ACC112 (cell line): ENCODE results near the gene ALPL.

ENCODE experiments used
- H2AFZ ChIP-seq: fragments of 200-600 bp; sonication (generic); one replicate; pipeline ENCODE4 v1.6.0; 2017; ENCODE audit warnings: antibody characterized with exemption, low read length; ENCODE audit not compliant: unreplicated experiment
- H3K27ac ChIP-seq: fragments of 200-600 bp; sonication (generic); 2 replicates; pipeline ENCODE4 v1.5.1; 2014; ENCODE audit warnings: low read depth, mild to moderate bottlenecking, antibody characterized with exemption, low read length, moderate library complexity
- H3K27me3 ChIP-seq: fragments of 200-600 bp; sonication (generic); 2 replicates; pipeline ENCODE4 v1.6.1; 2014; ENCODE audit warnings: mild to moderate bottlenecking, antibody characterized with exemption, low read length, moderate library complexity, mixed read lengths; ENCODE audit not compliant: insufficient read depth
- H3K36me3 ChIP-seq: fragments of 200-600 bp; sonication (generic); 2 replicates; pipeline ENCODE4 v1.6.1; 2016; ENCODE audit warnings: mild to moderate bottlenecking, antibody characterized with exemption, low read length, moderate library complexity, mixed read lengths; ENCODE audit not compliant: insufficient read depth
- H3K4me1 ChIP-seq: fragments of 200-600 bp; sonication (generic); one replicate; pipeline ENCODE4 v1.6.1; 2016; ENCODE audit warnings: low read length, mixed read lengths; ENCODE audit not compliant: insufficient read depth, unreplicated experiment, control insufficient read depth
- H3K4me3 ChIP-seq: fragments of 200-600 bp; sonication (generic); 2 replicates; pipeline ENCODE4 v1.5.1; 2014; ENCODE audit warnings: mild to moderate bottlenecking, low read depth, low read length
- H3K79me2 ChIP-seq: fragments of 200-600 bp; sonication (generic); one replicate; pipeline ENCODE4 v1.6.0; 2016; ENCODE audit warnings: low read length; ENCODE audit not compliant: control insufficient read depth, unreplicated experiment, insufficient read depth

ALPL gene

GRCh38 chr1:21570528-21570875 lies 61.3 kb downstream of the ALPL start:
- Histone ChIP-seq H3K79me2 (no peaks in the 10 kb centered on the region), H3K4me1 (peaks cover 31% of the 10 kb centered on the region), H3K36me3 (no peaks in the 10 kb centered on the region), H3K27ac (no peak overlapping the region), H3K27me3 (no peaks in the 10 kb centered on the region), H3K4me3 (no peak overlapping the region), H2AFZ (no peak overlapping the region)

GRCh38 chr1:21570885-21571284 lies 61.7 kb downstream of the ALPL start:
- H3K27me3 ChIP-seq: no peaks in the 10 kb centered on the region
- H3K4me1 ChIP-seq: peaks cover 31% of the 10 kb centered on the region
- H3K36me3 ChIP-seq: no peaks in the 10 kb centered on the region
- H3K79me2 ChIP-seq: no peaks in the 10 kb centered on the region
- H3K4me3 ChIP-seq: no peak overlapping the region
- no peak overlapping the region for H2AFZ ChIP-seq
- H3K27ac ChIP-seq: no peak overlapping the region

DNA sequence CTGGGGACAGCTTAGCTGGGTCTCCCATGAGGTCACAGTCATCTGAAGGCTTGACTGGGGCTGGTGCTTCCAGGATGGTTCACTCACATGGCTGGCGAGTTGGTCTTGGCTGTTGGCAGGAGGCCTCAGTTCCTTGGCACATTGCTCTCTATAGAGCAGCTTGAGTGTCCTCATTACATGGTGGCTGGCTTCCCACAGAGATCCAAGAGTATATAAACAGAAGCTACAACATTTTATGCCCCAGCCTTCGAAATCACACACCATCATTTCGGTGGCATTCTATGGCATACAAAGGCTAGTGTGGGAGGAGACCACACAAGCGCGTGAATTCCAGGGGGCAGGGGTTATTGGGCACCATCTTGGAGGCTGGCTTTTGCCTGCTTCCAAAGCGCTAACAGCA lies 63.0 kb downstream of the ALPL start:
- H3K36me3 ChIP-seq: no peaks in the 10 kb centered on the region
- no peak overlapping the region for H2AFZ ChIP-seq
- no peaks in the 10 kb centered on the region for H3K27me3 ChIP-seq
- H3K4me1 ChIP-seq: peaks cover 31% of the 10 kb centered on the region
- H3K79me2 ChIP-seq: no peaks in the 10 kb centered on the region
- no peak overlapping the region for H3K4me3 ChIP-seq
- H3K27ac ChIP-seq: no peak overlapping the region

DNA sequence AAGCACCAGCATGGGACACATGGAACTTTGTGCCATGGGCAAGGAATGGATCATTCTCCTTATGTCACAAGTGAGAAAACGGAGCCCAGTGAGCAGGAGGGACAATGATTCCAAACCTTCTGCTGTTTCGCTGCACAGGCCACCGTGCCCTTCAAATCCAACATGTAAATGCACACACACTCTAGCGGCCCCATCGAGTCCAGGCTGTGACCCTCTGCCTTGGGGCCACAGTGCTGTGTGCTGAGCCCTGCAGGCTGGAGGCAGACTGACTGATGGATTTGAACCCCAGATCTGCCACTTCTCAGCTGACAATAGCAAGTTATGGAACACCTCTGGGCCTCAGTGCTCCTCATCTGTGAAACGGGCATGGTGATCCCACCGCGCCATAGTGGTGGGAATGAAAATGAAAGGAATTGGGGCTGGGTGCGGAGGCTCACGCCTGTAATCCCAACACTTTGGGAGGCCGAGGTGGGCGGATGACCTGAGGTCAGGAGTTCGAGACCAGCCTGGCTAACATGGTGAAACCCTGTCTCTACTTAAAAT lies 63.6 kb downstream of the ALPL start:
- Histone ChIP-seq H3K27me3 (no peaks in the 10 kb centered on the region), H2AFZ (no peak overlapping the region), H3K27ac (no peak overlapping the region), H3K36me3 (no peaks in the 10 kb centered on the region), H3K4me3 (no peak overlapping the region), H3K4me1 (peaks cover 25% of the 10 kb centered on the region), H3K79me2 (no peaks in the 10 kb centered on the region)

DNA sequence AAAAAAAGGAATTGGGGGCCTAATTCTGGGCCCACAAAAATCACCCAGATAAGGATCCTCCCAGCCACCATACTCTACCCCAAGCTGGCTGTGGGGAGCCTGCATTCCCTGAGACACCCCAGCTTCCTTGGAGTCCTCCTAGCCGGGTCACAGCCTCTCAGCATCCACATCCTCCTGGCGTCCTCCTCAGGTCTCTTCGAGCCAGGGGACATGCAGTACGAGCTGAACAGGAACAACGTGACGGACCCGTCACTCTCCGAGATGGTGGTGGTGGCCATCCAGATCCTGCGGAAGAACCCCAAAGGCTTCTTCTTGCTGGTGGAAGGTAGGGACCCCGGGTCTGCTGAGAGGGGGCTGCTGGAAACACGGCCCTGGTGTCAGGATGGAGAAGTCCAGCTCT lies 64.3 kb downstream of the ALPL start:
- H3K27me3 ChIP-seq: no peaks in the 10 kb centered on the region
- no peaks in the 10 kb centered on the region for H3K36me3 ChIP-seq
- no peaks in the 10 kb centered on the region for H3K79me2 ChIP-seq
- H3K4me3 ChIP-seq: no peak overlapping the region
- no peak overlapping the region for H2AFZ ChIP-seq
- H3K27ac ChIP-seq: no peak overlapping the region
- H3K4me1 ChIP-seq: peaks cover 18% of the 10 kb centered on the region

GRCh38 chr1:21573971-21574465 lies 64.8 kb downstream of the ALPL start:
- Histone ChIP-seq H2AFZ (peak overlapping the region; percentile 72), H3K27ac (peak overlapping the region; percentile 52; the same call in 1 of the 2 replicates), H3K79me2 (no peaks in the 10 kb centered on the region), H3K4me1 (peaks cover 13% of the 10 kb centered on the region), H3K27me3 (no peaks in the 10 kb centered on the region), H3K4me3 (peak overlapping the region; percentile 36; the same call in 1 of the 2 replicates), H3K36me3 (no peaks in the 10 kb centered on the region)

DNA sequence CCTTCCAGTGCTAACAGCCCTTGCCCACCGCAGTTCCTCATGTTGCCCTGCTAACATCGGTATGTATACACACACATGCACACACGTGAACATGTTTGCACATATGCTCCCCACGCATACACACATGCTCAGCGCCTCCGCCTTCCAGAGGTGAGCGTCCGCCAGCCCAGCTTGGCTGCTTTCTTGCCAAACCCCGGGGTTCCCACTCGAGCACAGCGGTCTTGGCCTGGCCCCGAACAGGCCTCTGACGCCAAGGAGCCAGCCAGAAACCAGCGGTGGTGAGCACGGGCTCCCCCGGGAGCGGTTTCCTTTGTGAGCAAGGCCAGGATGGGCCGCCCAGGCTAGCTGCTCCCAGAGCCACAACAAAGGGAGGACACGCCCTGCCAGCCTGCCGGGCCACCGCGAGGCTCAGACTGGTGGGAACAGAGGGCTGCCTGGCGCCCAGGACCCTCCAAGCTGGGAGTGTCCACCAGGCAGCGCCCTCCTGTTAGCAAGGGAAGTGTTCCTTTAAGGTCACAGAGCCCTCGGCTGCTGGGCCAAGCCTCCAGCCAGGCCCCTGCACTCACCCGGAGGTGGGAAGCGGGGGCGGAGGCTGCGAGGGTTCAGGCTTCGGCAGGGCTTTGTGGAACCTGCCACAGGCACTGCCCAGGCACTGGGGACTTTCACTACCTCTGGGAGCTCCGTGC lies 65.4 kb downstream of the ALPL start:
- Histone ChIP-seq H3K27ac (peak overlapping the region; percentile 52; the same call in 1 of the 2 replicates), H3K27me3 (no peaks in the 10 kb centered on the region), H3K36me3 (no peaks in the 10 kb centered on the region), H3K79me2 (no peaks in the 10 kb centered on the region), H3K4me3 (peak overlapping the region; percentile 36; the same call in 1 of the 2 replicates), H3K4me1 (peaks cover 13% of the 10 kb centered on the region), H2AFZ (peak overlapping the region; percentile 72)

- Histone ChIP-seq H2AFZ (no peak overlapping the region), H3K36me3 (no peaks in the 10 kb centered on the region), H3K4me3 (no peak overlapping the region), H3K79me2 (no peaks in the 10 kb centered on the region), H3K4me1 (peaks cover 13% of the 10 kb centered on the region), H3K27me3 (no peaks in the 10 kb centered on the region), H3K27ac (no peak overlapping the region)
These were observed 66.2 kb downstream of the ALPL start for GRCh38 chr1:21575351-21575942.

DNA sequence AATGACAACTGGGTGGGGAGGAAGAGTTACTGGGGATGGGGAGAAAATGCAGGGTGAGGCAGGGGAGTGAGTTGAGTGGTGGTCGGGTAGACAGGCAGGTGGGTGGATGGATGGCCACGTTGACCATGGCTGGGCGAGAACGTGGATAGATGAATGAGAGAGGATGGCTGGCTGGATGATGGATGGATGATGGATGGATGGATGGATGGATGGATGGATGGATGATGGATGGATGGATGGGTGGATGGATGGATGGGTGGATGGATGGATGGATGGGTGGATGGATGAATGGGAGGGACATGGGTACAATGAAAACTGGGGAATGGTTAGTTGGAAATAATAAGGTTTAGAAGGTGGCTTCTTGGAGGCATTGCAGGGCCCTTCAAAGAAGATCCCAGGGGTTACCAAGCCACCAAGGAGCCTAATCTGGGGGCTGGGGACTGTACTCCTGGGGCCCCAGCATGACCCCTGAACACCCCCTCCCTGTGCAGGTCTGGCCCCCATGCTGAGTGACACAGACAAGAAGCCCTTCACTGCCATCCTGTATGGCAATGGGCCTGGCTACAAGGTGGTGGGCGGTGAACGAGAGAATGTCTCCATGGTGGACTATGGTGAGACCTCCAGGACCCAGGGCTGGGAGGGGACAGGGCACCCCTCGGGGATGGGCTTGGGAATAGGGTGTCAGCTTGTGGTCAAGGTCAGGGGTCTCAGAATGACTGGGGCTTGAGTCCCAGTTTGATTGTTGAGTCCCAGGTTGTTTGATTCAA lies 67.0 kb downstream of the ALPL start:
- no peaks in the 10 kb centered on the region for H3K36me3 ChIP-seq
- H2AFZ ChIP-seq: no peak overlapping the region
- no peaks in the 10 kb centered on the region for H3K79me2 ChIP-seq
- no peak overlapping the region for H3K27ac ChIP-seq
- no peak overlapping the region for H3K4me3 ChIP-seq
- no peaks in the 10 kb centered on the region for H3K27me3 ChIP-seq
- H3K4me1 ChIP-seq: peaks cover 13% of the 10 kb centered on the region

- Histone ChIP-seq H3K79me2 (no peaks in the 10 kb centered on the region), H3K4me3 (no peak overlapping the region), H3K36me3 (no peaks in the 10 kb centered on the region), H3K4me1 (peaks cover 13% of the 10 kb centered on the region), H3K27me3 (no peaks in the 10 kb centered on the region), H3K27ac (no peak overlapping the region), H2AFZ (no peak overlapping the region)
These were observed 67.6 kb downstream of the ALPL start for GRCh38 chr1:21576798-21577187.
